ENCODE measurements around the gene CKS1B. TPM values are rescaled to one million over a fixed set of nuclear protein-coding genes. Genes with fewer than 3 reads are reported as not detected.

The CKS1B gene
- total and polyA plus RNA-seq, 3 experiments from 2014 or later, result 46.8 to 126 (median 125) TPM

- Mint-ChIP-seq H3K27me3 (no peaks in the 10 kb centered on the region), H3K27ac (peak within 1 kb of the TSS; percentile 99 to 100 (median 99)), H3K9me3 (no peaks in the 10 kb centered on the region), H3K4me3 (peak within 1 kb of the TSS; percentile 94 to 100 (median 98)), H3K4me1 (peaks cover 47 to 66% (median 57%) of the 10 kb centered on the region in 3 donors), H3K36me3 (peaks cover 0 to 15% (median 0%) of the 10 kb centered on the region in 3 donors)
- ChIA-PET POLR2A (interaction anchor here (0.5 to 2.8 kb wide), 13 partner anchors 9 to 940 kb away, joined by 3 to 45 read pairs (median 4); partner anchors contain the start of genes EFNA4, PBXIP1 and PYGO2), CTCF (interaction anchor here (0.7 to 3.4 kb wide), 21 partner anchors 9 to 377 kb away, joined by 3 to 30 read pairs (median 5); partner anchors contain the start of genes ADAM15, FLAD1, PBXIP1 and PYGO2)
- peak; percentile 92 to 98 (median 97) for DNase-seq
- H3K4me3 ChIP-seq (ENCODE audit: low read length), result peak within 1 kb of the TSS; percentile 77
- H3K27ac ChIP-seq (ENCODE audit: low read depth, low read length), result peak within 1 kb of the TSS; percentile 97
- no peaks in the 10 kb centered on the region for H3K27me3 ChIP-seq (ENCODE audit: insufficient read depth, low read length, poor library complexity, severe bottlenecking)
- no peaks in the 10 kb centered on the region for H3K36me3 ChIP-seq (ENCODE audit: insufficient read depth, low read length)
- H3K4me1 ChIP-seq (ENCODE audit: insufficient read depth, low read length), result peaks cover 44% of the 10 kb centered on the region
- H3K9me3 ChIP-seq (ENCODE audit: low read length), result no peaks in the 10 kb centered on the region
These were observed 37.9 kb upstream of the CKS1B start, which contains the start of gene PMVK for GRCh38 chr1:154936555-154937084. Gene PMVK, minus strand, starts transcription at chr1:154936719. Its CDS starts 34 bp downstream, at chr1:154936685.

GRCh38 chr1:154937085-154937987 lies 37.1 kb upstream of the CKS1B start:
- peaks cover 52 to 73% (median 64%) of the 10 kb centered on the region in 3 donors for H3K4me1 Mint-ChIP-seq
- Histone ChIP-seq H3K27ac (ENCODE audit: low read depth, low read length) (peak overlapping the region; percentile 97), H3K9me3 (ENCODE audit: low read length) (no peaks in the 10 kb centered on the region), H3K4me1 (ENCODE audit: insufficient read depth, low read length) (peaks cover 51% of the 10 kb centered on the region), H3K27me3 (ENCODE audit: insufficient read depth, low read length, poor library complexity, severe bottlenecking) (no peaks in the 10 kb centered on the region), H3K4me3 (ENCODE audit: low read length) (peak overlapping the region; percentile 77), H3K36me3 (ENCODE audit: insufficient read depth, low read length) (no peaks in the 10 kb centered on the region)
- POLR2A ChIA-PET, result interaction anchor here (0.8 to 2.8 kb wide), 10 partner anchors 8 to 378 kb away, joined by 3 to 45 read pairs (median 4); partner anchors contain the start of genes PBXIP1 and PYGO2
- no peaks in the 10 kb centered on the region for H3K27me3 Mint-ChIP-seq
- H3K9me3 Mint-ChIP-seq, result no peaks in the 10 kb centered on the region
- peak; percentile 84 to 97 (median 95) for DNase-seq
- peaks cover 0 to 15% (median 0%) of the 10 kb centered on the region in 3 donors for H3K36me3 Mint-ChIP-seq
- CTCF ChIA-PET, result interaction anchor here (0.7 to 3.4 kb wide), 21 partner anchors 8 to 378 kb away, joined by 3 to 30 read pairs (median 4); partner anchors contain the start of genes ADAM15, FLAD1, PBXIP1 and PYGO2
- H3K4me3 Mint-ChIP-seq, result peak overlapping the region; percentile 94 to 100 (median 98)
- H3K27ac Mint-ChIP-seq, result peak overlapping the region; percentile 99 to 100 (median 99)

- peak overlapping the region; percentile 99 to 100 (median 99) for H3K27ac Mint-ChIP-seq
- H3K27me3 Mint-ChIP-seq, result no peaks in the 10 kb centered on the region
- CTCF ChIA-PET, result interaction anchor here (1.0 to 3.3 kb wide), 5 partner anchors 14 to 378 kb away, joined by 3 to 30 read pairs (median 7); partner anchors contain the start of gene FLAD1
- H3K4me1 Mint-ChIP-seq, result peaks cover 58 to 80% (median 71%) of the 10 kb centered on the region in 3 donors
- no peaks in the 10 kb centered on the region for H3K9me3 Mint-ChIP-seq
- no peaks in the 10 kb centered on the region for H3K36me3 ChIP-seq (ENCODE audit: insufficient read depth, low read length)
- H3K27ac ChIP-seq (ENCODE audit: low read depth, low read length), result peak overlapping the region; percentile 97
- peaks cover 58% of the 10 kb centered on the region for H3K4me1 ChIP-seq (ENCODE audit: insufficient read depth, low read length)
- H3K36me3 Mint-ChIP-seq, result peaks cover 0 to 14% (median 0%) of the 10 kb centered on the region in 3 donors
- H3K9me3 ChIP-seq (ENCODE audit: low read length), result no peaks in the 10 kb centered on the region
- POLR2A ChIA-PET, result interaction anchor here (0.9 to 2.8 kb wide), 3 partner anchors 14 to 63 kb away, joined by 3 to 45 read pairs (median 4); partner anchors contain the start of gene PBXIP1
- no peaks in the 10 kb centered on the region for H3K27me3 ChIP-seq (ENCODE audit: insufficient read depth, low read length, poor library complexity, severe bottlenecking)
- peak overlapping the region; percentile 77 for H3K4me3 ChIP-seq (ENCODE audit: low read length)
- H3K4me3 Mint-ChIP-seq, result peak overlapping the region; percentile 94 to 100 (median 98)
- DNase-seq, result no peak
These were observed 36.5 kb upstream of the CKS1B start for GRCh38 chr1:154937988-154938386.

GRCh38 chr1:154938604-154939399 lies 35.7 kb upstream of the CKS1B start:
- peaks cover 66% of the 10 kb centered on the region for H3K4me1 ChIP-seq (ENCODE audit: insufficient read depth, low read length)
- peaks cover 0 to 19% (median under 1%) of the 10 kb centered on the region in 3 donors for H3K36me3 Mint-ChIP-seq
- H3K4me1 Mint-ChIP-seq, result peaks cover 65 to 88% (median 79%) of the 10 kb centered on the region in 3 donors
- no peak for DNase-seq
- H3K36me3 ChIP-seq (ENCODE audit: insufficient read depth, low read length), result no peaks in the 10 kb centered on the region
- no peaks in the 10 kb centered on the region for H3K27me3 ChIP-seq (ENCODE audit: insufficient read depth, low read length, poor library complexity, severe bottlenecking)
- no peaks in the 10 kb centered on the region for H3K9me3 Mint-ChIP-seq
- ChIA-PET POLR2A (interaction anchor here (1.0 to 2.8 kb wide), 4 partner anchors 13 to 23 kb away, joined by 3 to 45 read pairs (median 13); partner anchors contain the start of genes PBXIP1 and PYGO2), CTCF (interaction anchor here (0.9 to 3.3 kb wide), 5 partner anchors 16 to 379 kb away, joined by 3 to 30 read pairs (median 3); no protein-coding TSS in a partner anchor)
- no peak overlapping the region for H3K27ac ChIP-seq (ENCODE audit: low read depth, low read length)
- H3K9me3 ChIP-seq (ENCODE audit: low read length), result no peaks in the 10 kb centered on the region
- H3K4me3 ChIP-seq (ENCODE audit: low read length), result no peak overlapping the region
- peak overlapping the region; percentile 41 to 98 (median 69) for H3K4me3 Mint-ChIP-seq
- peak overlapping the region; percentile 80 to 100 (median 99) for H3K27ac Mint-ChIP-seq
- H3K27me3 Mint-ChIP-seq, result peaks cover 0 to 3% of the 10 kb centered on the region in 2 donors

GRCh38 chr1:154940213-154940560 lies 34.3 kb upstream of the CKS1B start:
- no peaks in the 10 kb centered on the region for H3K27me3 ChIP-seq (ENCODE audit: insufficient read depth, low read length, poor library complexity, severe bottlenecking)

GRCh38 chr1:154940651-154941194 lies 33.8 kb upstream of the CKS1B start:
- H3K4me3 ChIP-seq (ENCODE audit: low read length), result no peak overlapping the region
- Mint-ChIP-seq H3K4me1 (peaks cover 59 to 86% (median 72%) of the 10 kb centered on the region in 3 donors), H3K27ac (peak overlapping the region; percentile 74 to 98 (median 90))

More at GRCh38 chr1:154940213-154940560, 34.3 kb upstream of the CKS1B start:
- CTCF ChIA-PET, result interaction anchor here (1.0 to 2.3 kb wide), 4 partner anchors 16 to 122 kb away, joined by 3 to 9 read pairs (median 6); partner anchors contain the start of gene PBXIP1
- Histone ChIP-seq H3K4me1 (ENCODE audit: insufficient read depth, low read length) (peaks cover 71% of the 10 kb centered on the region), H3K27ac (ENCODE audit: low read depth, low read length) (no peak overlapping the region), H3K4me3 (ENCODE audit: low read length) (no peak overlapping the region), H3K36me3 (ENCODE audit: insufficient read depth, low read length) (peaks cover 11% of the 10 kb centered on the region), H3K9me3 (ENCODE audit: low read length) (no peaks in the 10 kb centered on the region)
- POLR2A ChIA-PET, result interaction anchor here (1.7 to 2.6 kb wide), 2 partner anchors 15 to 21 kb away, joined by 11 to 15 read pairs; partner anchors contain the start of genes PBXIP1 and PYGO2
- peak in 1 of 5 donors; percentile 36 for DNase-seq
- Mint-ChIP-seq H3K9me3 (no peaks in the 10 kb centered on the region), H3K4me3 (peak overlapping the region in 3 of 7 donors; percentile 25 to 55 (median 44)), H3K27me3 (peaks cover 0 to 3% of the 10 kb centered on the region in 2 donors), H3K36me3 (peaks cover 0 to 33% (median 2%) of the 10 kb centered on the region in 3 donors), H3K27ac (peak overlapping the region; percentile 74 to 98 (median 90)), H3K4me1 (peaks cover 63 to 91% (median 78%) of the 10 kb centered on the region in 3 donors)

More at GRCh38 chr1:154940651-154941194, 33.8 kb upstream of the CKS1B start:
- Mint-ChIP-seq H3K9me3 (no peaks in the 10 kb centered on the region), H3K36me3 (peaks cover 0 to 38% (median 2%) of the 10 kb centered on the region in 3 donors), H3K27me3 (peaks cover 0 to 3% of the 10 kb centered on the region in 2 donors), H3K4me3 (peak overlapping the region in 6 of 7 donors; percentile 20 to 55 (median 44))
- Histone ChIP-seq H3K27ac (ENCODE audit: low read depth, low read length) (no peak overlapping the region), H3K4me1 (ENCODE audit: insufficient read depth, low read length) (peaks cover 66% of the 10 kb centered on the region), H3K9me3 (ENCODE audit: low read length) (no peaks in the 10 kb centered on the region), H3K27me3 (ENCODE audit: insufficient read depth, low read length, poor library complexity, severe bottlenecking) (no peaks in the 10 kb centered on the region), H3K36me3 (ENCODE audit: insufficient read depth, low read length) (peaks cover 16% of the 10 kb centered on the region)
- POLR2A ChIA-PET, result interaction anchor here (2.6 kb wide), 1 partner anchor 14 kb away, joined by 15 read pairs; the partner anchor contains the start of gene PBXIP1
- CTCF ChIA-PET, result interaction anchor here (1.0 to 2.3 kb wide), 4 partner anchors 15 to 121 kb away, joined by 3 to 9 read pairs (median 6); partner anchors contain the start of gene PBXIP1
- peak in 1 of 5 donors; percentile 14 for DNase-seq
